Thyroid gland (tissue), 4 donors: ENCODE results near the gene CEP57L1.
"Not testable (repeated sequence)": the region's sequence is repeated elsewhere in the genome, so short reads cannot be mapped to it uniquely, and the experiment has no call there.

Source experiments
- POLR2A ChIP-seq, 2 donors: fragments of 450-650 bp; IDR thresholded peaks; one replicate each; pipeline ENCODE4 v1.6.1; 2017; ENCODE audit warnings: antibody characterized with exemption in 2 of 2, mild to moderate bottlenecking in 2 of 2, moderate library complexity in 1 of 2
- TF ChIP-seq, protein P1 (sequence below), 6 experiments: fragments of 200-600 bp in 3 of 6; fragments of 450-650 bp in 3 of 6; sonication (generic) in 3 of 6; IDR thresholded peaks; one replicate each; pipeline ENCODE4 v1.5.1; 2016 to 2019; ENCODE audit warnings: antibody characterized with exemption in 6 of 6, mild to moderate bottlenecking in 2 of 6, inconsistent platforms in 1 of 6, moderate library complexity in 1 of 6

DNA sequence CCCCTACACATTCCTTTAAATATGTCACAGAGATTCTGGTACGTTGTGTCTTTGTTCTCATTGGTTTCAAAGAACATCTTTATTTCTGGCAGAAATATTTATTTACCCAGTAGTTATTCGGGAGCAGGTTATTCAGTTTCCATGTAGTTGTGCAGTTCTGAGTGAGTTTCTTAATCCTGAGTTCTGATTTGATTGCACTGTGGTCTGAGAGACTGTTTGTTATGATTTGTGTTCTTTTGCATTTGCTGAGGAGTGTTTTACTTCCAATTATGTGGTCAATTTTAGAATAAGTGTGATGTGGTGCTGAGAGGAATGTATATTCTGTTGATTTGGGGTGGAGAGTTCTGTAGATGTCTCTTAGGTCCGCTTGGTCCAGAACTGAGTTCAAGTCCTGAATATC, 17.4 kb downstream of the CEP57L1 start:
- TF ChIP-seq, protein P1, sequence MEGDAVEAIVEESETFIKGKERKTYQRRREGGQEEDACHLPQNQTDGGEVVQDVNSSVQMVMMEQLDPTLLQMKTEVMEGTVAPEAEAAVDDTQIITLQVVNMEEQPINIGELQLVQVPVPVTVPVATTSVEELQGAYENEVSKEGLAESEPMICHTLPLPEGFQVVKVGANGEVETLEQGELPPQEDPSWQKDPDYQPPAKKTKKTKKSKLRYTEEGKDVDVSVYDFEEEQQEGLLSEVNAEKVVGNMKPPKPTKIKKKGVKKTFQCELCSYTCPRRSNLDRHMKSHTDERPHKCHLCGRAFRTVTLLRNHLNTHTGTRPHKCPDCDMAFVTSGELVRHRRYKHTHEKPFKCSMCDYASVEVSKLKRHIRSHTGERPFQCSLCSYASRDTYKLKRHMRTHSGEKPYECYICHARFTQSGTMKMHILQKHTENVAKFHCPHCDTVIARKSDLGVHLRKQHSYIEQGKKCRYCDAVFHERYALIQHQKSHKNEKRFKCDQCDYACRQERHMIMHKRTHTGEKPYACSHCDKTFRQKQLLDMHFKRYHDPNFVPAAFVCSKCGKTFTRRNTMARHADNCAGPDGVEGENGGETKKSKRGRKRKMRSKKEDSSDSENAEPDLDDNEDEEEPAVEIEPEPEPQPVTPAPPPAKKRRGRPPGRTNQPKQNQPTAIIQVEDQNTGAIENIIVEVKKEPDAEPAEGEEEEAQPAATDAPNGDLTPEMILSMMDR (IDR thresholded peaks at IDR 0.05) = not testable (repeated sequence)
- TF ChIP-seq POLR2A (IDR thresholded peaks at IDR 0.05) = not testable (repeated sequence)
